C4-2B (cell line): ENCODE data around the gene BHMT2.

Source experiments
- H3K27ac ChIP-seq: fragments of 450-650 bp; 2 replicates; pipeline ENCODE4 v1.5.1; 2017
- CTCF ChIP-seq: fragments of 450-650 bp; conservative IDR thresholded peaks from 2 replicates; pipeline ENCODE4 v1.5.1; 2017; ENCODE audit warnings: mild to moderate bottlenecking
- ZFX ChIP-seq: fragments of 450-650 bp; IDR thresholded peaks from 2 replicates; pipeline ENCODE4 v1.6.1; 2017

The BHMT2 gene

GRCh38 chr5:79042188-79042587 lies 27.4 kb upstream of the BHMT2 start:
- TF ChIP-seq ZFX (no peak), CTCF (no peak)
- H3K27ac ChIP-seq: no peak overlapping the region

GRCh38 chr5:79047199-79047598 lies 22.4 kb upstream of the BHMT2 start:
- no peak overlapping the region for H3K27ac ChIP-seq
- no peak for TF ChIP-seq ZFX
- TF ChIP-seq CTCF: no peak

- TF ChIP-seq ZFX: no peak
- TF ChIP-seq CTCF: no peak
These were observed 21.1 kb upstream of the BHMT2 start for GRCh38 chr5:79048437-79048836.

GRCh38 chr5:79050498-79050897 lies 19.1 kb upstream of the BHMT2 start:
- H3K27ac ChIP-seq: no peak overlapping the region
- no peak for TF ChIP-seq ZFX
- TF ChIP-seq CTCF: no peak

More at GRCh38 chr5:79048437-79048836, 21.1 kb upstream of the BHMT2 start:
- no peak overlapping the region for H3K27ac ChIP-seq

GRCh38 chr5:79053321-79053720 lies 16.2 kb upstream of the BHMT2 start:
- H3K27ac ChIP-seq: no peak overlapping the region
- TF ChIP-seq ZFX (no peak), CTCF (no peak)

GRCh38 chr5:79055017-79055416 lies 14.6 kb upstream of the BHMT2 start:
- TF ChIP-seq CTCF (no peak), ZFX (no peak)

GRCh38 chr5:79056847-79057246 lies 12.7 kb upstream of the BHMT2 start:
- TF ChIP-seq CTCF (no peak), ZFX (no peak)
- no peak overlapping the region for H3K27ac ChIP-seq

More at GRCh38 chr5:79055017-79055416, 14.6 kb upstream of the BHMT2 start:
- no peak overlapping the region for H3K27ac ChIP-seq
